Left kidney (tissue), 2 donors: ENCODE data around the gene TOB1. TPM values are rescaled to one million over a fixed set of nuclear protein-coding genes. Genes with fewer than 3 reads are reported as not detected.

Experiments used
- DNase-seq: peaks from one replicate; pipeline ENCODE4 v3.0.0-alpha.2; 2013
- polyA plus RNA-seq: library from polyadenylated mRNA; unstranded; fragments of 120-200 nt; gene quantifications from one replicate; pipeline ENCODE4 v1.2.1, GENCODE V29; 2013; ENCODE audit not compliant: insufficient read length

TOB1 gene
- polyA plus RNA-seq, 1 donor, result 38.6 TPM

DNA sequence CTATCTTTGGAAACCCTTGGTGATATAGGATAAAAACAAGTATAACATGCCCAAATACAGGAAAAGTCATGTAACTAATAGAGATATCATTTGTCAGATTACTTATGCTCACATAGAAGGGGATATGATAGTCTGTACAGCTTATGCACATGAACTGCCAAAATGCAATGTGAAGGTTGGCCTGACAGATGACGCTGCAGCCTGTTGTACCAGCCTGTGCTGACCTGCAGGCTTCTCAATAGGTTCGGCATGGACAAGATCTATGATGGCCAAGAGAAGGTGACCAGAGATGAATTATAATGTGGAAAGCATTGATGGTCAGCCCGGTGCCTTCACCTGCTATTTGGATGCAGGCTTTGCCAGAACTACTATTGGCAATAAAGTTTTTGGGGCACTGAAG lies 18.1 kb downstream of the TOB1 start:
- DNase-seq, result no peak

GRCh38 chr17:50847566-50847965 lies 18.6 kb downstream of the TOB1 start:
- DNase-seq, result no peak

GRCh38 chr17:50845240-50846147 lies 20.7 kb downstream of the TOB1 start:
- no peak for DNase-seq

GRCh38 chr17:50844117-50844700 lies 21.9 kb downstream of the TOB1 start:
- no peak for DNase-seq

GRCh38 chr17:50843150-50843905 lies 22.8 kb downstream of the TOB1 start:
- no peak for DNase-seq

GRCh38 chr17:50842506-50843149 lies 23.5 kb downstream of the TOB1 start:
- no peak for DNase-seq

GRCh38 chr17:50841949-50842354 lies 24.2 kb downstream of the TOB1 start:
- peak; percentile 72 for DNase-seq

- no peak for DNase-seq
These were observed 24.7 kb downstream of the TOB1 start for GRCh38 chr17:50841277-50841948.

DNA sequence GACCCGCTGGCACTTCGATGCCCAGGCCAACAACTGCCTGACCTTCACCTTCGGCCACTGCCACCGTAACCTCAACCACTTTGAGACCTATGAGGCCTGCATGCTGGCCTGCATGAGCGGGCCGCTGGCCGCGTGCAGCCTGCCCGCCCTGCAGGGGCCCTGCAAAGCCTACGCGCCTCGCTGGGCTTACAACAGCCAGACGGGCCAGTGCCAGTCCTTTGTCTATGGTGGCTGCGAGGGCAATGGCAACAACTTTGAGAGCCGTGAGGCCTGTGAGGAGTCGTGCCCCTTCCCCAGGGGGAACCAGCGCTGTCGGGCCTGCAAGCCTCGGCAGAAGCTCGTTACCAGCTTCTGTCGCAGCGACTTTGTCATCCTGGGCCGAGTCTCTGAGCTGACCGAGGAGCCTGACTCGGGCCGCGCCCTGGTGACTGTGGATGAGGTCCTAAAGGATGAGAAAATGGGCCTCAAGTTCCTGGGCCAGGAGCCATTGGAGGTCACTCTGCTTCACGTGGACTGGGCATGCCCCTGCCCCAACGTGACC lies 25.8 kb downstream of the TOB1 start:
- no peak for DNase-seq

DNA sequence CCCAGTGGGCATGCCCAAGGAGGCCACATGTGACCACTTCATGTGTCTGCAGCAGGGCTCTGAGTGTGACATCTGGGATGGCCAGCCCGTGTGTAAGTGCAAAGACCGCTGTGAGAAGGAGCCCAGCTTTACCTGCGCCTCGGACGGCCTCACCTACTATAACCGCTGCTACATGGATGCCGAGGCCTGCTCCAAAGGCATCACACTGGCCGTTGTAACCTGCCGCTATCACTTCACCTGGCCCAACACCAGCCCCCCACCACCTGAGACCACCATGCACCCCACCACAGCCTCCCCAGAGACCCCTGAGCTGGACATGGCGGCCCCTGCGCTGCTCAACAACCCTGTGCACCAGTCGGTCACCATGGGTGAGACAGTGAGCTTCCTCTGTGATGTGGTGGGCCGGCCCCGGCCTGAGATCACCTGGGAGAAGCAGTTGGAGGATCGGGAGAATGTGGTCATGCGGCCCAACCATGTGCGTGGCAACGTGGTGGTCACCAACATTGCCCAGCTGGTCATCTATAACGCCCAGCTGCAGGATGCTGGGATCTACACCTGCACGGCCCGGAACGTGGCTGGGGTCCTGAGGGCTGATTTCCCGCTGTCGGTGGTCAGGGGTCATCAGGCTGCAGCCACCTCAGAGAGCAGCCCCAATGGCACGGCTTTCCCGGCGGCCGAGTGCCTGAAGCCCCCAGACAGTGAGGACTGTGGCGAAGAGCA lies 26.4 kb downstream of the TOB1 start:
- DNase-seq, result no peak

DNA sequence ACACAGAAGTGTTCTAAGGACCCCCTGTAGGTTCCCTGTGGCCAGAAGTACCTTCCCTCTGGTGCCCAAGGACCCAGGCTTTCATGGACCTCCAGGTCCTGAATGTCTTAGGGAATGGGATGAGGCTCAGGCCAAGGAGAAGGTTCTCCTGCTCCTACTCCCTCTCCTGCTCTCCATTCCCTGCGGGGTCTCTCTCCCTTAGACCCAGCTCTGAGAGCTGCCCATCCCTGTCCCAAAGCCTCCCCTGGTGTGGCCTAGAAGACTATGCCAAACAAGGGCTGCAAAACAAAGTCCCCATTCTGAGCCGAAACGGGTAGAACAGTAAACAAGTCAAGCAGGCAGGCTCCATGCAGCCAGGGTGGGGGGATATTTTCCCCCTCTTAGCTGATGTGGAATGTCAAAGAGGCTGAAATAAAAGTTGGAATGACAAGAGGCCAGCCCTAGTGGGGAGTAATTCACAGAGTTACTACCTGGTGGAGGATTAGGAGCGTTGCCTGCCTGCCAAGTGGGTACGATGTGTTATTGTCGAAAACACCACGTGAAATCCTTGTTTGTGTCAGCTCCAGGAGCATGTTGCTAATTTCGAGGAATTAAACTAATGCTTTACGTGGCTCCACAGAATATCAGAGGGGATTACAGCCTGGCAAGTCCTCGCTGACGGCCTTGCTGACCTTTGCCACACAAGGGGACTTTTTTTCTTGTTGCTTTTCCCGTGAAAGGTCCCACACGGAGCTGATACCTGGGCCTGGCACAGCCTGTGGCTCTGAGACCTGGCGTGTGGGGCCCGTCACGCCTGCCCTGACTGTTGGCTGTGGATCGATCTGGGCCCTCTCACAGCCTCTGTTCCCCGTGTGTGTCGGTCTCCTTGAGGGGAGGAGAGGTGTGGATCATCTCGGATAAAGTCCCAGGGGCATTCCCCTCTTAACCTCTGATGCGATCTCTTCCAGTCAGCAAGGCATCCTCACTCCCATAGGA lies 27.9 kb downstream of the TOB1 start:
- DNase-seq, result no peak

DNA sequence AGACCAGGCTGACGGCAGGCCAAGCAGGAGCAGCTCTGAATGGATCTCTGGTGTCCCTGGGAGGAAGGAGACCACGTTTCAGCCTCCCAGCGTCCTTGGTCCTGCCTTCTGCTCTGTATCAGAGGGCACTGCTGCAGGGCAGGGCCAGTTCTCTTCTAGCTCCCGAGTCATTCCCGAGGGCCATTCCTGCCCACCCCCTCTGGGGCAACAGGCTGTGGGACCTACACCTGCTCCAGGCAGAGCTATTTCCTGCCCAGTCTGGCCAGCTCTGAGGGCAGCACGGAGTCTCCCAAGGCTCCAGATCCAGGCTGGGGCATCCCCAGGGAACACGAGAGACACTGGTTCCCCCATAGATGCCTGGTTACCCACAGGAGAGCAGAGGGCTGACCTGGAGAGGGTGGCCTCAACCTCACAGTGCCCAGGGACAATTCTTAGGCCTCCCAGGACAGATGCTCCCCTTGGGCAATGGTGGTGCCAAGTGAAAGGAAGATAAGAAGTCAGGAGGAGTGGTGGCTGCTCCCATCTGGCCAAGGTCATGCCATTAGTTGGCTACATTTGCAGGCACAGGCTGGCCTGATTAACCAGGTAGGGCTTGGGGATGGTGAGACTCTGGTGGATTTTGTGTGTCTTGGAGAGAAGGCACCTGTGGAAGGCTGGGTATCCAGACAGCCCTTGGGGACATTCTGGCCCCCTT lies 28.7 kb downstream of the TOB1 start:
- no peak for DNase-seq

DNA sequence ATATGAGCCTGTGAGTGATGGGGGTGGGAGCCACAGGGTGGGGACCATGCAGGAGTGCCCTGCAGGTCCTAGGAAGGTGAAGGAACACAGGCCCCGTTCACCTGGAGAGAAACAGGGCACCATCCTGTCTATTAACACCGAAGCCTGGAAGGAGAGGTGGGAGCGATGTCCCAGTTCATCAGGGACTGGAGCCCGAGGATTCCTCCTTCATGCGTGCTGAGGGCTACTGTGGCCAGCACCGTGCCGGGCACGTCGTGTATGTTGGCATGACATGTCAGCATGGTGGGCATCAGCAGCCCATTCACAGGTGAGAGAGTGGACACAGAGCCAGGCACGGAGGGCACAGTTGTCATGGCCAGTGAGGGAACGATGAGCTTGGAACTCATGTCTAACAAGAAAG lies 29.3 kb downstream of the TOB1 start:
- DNase-seq, result no peak

DNA sequence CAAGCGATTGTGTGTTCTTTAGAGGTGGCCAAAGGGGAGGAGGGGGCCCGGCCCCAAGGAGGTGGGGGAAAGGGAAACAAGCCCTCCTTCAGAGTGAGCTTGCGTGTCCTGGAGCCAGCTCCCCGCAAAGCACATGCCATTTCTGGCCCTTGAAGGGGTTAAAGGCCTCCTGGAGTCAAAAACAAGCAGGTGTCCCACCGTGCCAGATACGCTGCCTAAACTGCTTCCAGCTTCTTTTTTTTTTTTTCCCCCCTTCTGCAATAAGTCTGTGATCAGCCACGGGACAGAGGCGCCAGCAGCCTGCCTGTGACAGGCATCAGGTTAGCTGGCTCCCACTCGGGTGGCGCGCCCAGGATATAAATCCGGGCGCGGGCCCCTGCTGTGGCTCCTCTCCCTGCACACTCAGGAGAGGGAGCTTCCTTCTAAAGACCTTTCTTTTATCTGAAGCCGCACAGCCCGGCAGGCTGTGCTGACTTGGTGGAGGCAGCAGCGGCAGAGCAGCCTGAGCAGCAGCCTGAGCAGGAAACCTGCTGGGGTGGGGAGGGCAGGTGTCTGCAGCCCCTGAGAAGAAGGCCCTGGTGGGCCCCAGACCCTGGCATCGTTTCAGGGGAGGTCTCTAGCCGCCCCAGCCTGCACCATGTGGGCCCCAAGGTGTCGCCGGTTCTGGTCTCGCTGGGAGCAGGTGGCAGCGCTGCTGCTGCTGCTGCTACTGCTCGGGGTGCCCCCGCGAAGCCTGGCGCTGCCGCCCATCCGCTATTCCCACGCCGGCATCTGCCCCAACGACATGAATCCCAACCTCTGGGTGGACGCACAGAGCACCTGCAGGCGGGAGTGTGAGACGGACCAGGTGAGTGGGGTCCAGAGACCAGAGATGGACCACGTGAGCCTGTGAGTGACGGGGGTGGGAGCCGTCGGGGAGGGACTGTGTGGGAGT lies 30.6 kb downstream of the TOB1 start, which contains the start of gene WFIKKN2:
Gene WFIKKN2 (plus strand): TSS at position 286 of the 934 bp plus-strand sequence. CDS start 352 bp downstream, at position 638.
- DNase-seq, result no peak

GRCh38 chr17:50834429-50835300 lies 31.5 kb downstream of the TOB1 start:
- peak; percentile 58 for DNase-seq
